RCC 7860 (cell line): Measurements from ENCODE around the gene ARHGEF25.
"Not testable (repeated sequence)": the region's sequence is repeated elsewhere in the genome, so short reads cannot be mapped to it uniquely, and the experiment has no call there.

Experiments
- DNase-seq: peaks from one replicate; pipeline ENCODE4 v3.0.0-alpha.2; 2015; ENCODE audit warnings: low spot score
- FAIRE-seq: peaks from 2 replicates; lab custom pipeline; 2012; peaks lifted over from hg19 to GRCh38; lab: Jason Lieb, UNC

The ARHGEF25 gene

DNA sequence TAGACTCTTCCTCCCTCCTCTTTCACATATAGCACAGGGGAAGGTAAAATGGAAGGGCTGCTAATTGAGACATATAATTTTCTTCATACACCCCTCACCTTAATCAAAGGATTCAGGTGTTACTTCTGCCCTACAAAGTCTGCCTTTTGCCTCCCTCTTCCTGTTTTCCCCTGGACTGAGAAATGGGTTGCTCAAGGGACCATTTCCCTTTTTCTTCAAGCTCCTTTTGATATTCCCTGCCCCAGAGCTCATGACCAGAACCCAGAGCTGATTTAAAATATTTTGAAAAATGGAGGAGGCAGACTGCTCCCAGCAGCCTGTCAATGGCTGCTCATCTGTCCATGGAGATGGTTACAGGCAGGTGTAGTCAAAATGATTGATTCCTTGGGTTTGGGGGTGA, 26.5 kb upstream of the ARHGEF25 start:
- DNase-seq (no peak), FAIRE-seq (no peak)

GRCh38 chr12:57585156-57585555, 26.1 kb upstream of the ARHGEF25 start:
- no peak for DNase-seq
- no peak for FAIRE-seq

DNA sequence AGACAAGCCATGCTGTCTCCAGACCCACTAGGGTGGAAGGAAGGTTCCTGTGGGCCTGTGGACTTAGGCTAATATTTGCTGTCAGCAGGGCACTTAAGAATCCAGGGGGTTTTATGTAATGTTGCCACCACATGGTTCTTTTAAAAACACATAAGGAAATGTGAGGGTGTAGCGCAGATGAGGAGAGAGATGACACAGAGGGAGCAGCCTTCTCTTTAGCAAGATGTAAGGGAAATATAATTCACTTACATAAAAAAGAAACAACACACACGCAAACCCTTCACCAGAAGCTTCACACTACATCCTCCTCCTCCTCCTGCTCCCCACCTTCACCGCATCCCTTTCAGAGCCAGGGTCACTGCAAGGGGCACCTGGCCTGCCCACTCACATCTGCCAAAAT, 25.1 kb upstream of the ARHGEF25 start:
- DNase-seq = no peak
- no peak for FAIRE-seq

DNA sequence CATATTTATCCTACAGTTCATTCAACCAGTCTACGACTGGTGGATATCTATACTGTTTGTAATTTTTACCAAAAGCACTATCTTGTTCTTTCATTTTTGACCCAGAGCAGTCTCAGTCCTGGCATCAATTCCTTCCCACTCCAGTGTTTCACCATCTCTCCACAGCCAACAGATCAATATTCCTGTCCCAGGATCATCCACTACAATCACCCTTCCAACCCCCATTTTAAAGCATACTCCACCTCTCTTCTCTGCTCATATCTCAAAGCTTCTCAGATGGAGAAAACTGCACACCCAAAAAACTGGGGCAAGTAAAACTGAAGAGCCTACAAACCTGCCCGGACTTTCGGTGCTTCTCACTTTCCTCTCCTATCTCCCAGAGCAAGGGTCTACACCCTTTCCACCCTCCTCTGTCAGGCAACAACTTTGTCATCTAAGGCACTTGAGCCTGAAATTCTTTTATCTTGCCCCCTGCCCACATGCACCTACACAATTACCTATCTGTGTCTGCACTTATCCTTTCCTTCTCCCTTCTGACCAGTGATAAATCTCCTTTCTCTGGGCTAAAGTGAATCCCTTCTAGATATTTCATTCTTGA, 24.3 kb upstream of the ARHGEF25 start:
- DNase-seq (no peak), FAIRE-seq (no peak)

DNA sequence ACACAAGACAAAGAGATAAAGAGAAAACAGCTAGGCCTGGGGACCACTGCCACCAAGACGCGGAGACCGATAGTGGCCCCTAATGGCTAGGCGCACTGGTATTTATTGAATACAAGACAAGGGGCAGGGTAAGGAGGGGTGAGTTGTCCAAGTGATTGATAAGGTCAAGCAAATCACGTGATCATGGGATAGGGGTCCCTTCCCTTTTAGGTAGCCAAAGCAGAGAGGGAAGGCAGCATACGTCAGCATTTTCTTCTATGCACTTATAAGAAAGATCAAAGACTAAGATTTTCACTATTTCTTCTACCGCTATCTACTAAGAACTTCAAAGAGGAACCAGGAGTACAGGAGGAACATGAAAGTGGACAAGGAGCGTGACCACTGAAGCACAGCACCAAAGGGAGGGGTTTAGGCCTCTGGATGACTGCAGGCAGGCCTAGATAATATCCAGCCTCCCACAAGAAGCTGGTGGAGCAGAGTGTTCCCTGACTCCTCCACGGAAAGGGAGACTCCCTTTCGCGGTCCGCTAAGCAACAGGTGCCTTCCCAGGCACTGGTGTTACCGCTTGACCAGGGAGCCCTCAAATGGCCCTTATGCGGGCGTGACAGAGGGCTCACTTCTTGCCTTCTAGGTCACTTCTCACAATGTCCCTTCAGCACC, 22.2 kb upstream of the ARHGEF25 start:
- not testable (repeated sequence) for DNase-seq, FAIRE-seq

DNA sequence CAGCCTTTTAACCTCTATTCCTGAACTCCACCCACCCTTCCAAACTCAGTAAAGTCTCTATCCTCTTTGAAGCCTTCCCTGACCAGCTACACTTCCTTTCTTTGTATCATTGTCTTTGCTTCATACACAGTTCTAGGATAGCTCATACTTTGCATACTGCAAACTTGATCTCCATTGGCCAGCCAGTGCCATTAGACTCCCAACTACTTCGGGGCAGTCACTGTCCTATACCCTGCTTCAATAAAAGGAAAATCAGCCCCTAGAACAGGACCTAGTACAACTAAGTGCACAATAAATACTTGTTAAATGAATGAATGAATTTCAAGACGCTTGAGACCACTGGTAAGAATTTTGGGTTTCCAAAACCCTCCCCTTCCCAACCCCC, 20.8 kb upstream of the ARHGEF25 start:
- FAIRE-seq = no peak
- DNase-seq = no peak

- FAIRE-seq (no peak), DNase-seq (peak; percentile 57)
Observed at GRCh38 chr12:57590864-57591781, 20.1 kb upstream of the ARHGEF25 start, which contains the start of gene PIP4K2C. PIP4K2C (plus strand) TSS chr12:57591192; CDS start chr12:57591290, 98 bp downstream.

DNA sequence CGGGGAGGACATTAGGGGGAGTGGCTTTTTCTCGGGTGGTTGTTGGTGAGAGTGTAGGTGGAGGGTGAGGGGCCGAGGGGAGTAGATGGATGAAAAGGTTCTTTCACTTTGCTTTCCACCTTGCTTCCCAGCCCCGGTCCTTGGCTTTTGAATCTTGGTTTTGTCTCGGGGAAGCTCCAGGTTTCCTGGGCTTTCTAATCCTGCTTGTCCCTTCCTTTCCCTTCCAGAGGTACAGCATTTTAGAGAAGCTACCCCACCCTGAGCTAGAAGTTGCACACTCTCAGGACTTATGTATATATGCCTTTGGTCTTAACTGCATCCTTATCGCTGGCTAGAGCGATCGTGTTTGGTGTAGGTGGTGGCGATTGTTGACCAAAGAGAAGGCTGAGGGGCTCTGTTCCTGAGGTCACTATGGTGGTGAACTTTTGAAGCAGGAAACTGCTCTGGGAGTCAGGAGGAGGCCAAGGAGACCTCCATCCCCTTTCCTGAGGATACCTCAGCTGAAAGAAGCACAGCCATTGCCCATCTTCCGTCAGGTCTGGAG, 19.4 kb upstream of the ARHGEF25 start:
- FAIRE-seq (no peak), DNase-seq (no peak)

DNA sequence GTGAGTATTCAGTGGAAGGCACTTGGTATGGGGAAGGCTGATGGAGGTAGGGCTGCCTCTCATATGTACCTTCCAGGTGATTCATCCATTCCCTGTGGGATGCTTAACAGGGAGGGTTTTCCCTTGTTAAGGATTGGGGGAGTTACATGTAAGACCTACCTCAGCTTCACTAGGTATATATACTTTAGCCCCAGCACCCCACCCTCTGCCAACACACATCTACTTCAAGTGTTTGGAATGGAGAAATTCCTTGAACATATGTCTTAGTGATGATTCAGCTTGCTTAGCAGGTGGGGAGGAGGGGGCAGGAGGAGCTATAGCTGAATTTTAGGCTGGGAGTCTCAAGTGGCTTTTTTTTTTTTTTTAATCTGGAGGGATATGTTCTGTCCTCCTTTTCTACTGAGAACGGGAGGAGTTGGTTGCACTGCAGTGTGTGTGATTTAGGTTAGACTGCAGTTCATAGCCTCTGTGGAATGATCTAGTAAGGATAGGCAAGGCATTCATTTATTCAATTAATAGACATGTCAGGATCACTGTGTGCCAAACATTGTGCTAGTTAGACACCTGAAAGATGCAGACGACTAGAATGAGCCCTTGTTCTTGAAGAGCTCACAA, 18.6 kb upstream of the ARHGEF25 start:
- no peak for FAIRE-seq

GRCh38 chr12:57593187-57593586, 18.0 kb upstream of the ARHGEF25 start:
- FAIRE-seq (no peak), DNase-seq (no peak)

More for the DNA sequence above, 18.6 kb upstream of the ARHGEF25 start:
- DNase-seq = no peak

DNA sequence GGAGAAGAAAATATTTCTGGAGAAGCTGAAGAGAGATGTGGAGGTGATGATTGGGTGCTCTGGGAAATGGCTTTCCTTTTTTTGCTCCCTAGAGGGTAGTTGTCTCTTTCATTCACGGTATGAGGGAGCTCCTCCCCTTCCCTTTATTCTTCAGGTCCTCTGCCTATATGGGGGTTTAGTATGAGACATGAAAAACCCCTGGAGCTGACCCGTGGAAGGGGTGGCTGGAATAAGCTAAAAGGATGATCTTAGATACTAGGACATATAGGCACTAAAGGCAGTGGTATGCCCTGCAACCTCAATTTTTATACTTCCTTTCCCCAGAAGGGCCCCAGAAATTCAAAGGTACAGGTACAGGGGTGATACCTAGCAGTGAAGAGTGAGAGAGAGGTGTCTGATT, 10.8 kb upstream of the ARHGEF25 start:
- FAIRE-seq (no peak), DNase-seq (no peak)

GRCh38 chr12:57602544-57602943, 8.7 kb upstream of the ARHGEF25 start:
- FAIRE-seq (no peak), DNase-seq (no peak)

DNA sequence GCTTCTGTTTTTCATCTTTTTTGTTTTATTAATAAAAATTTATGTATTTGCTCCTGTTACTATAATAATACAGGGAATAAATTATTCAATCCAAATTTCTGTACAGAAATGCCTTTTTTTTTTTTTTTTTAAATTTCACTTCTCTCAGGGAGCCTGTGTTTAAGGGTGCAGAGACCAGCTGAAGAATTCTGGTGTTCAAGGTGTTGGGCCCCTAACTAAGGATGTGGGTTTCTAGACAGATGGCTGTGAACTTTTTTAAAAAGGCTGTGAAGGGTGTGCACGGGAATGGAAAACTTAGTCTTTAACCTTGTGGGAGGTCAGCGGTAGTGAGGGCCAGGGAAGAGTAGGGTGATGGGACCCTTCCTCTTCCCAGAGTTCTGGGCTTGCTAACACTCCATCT, 7.9 kb upstream of the ARHGEF25 start:
- DNase-seq = no peak
- no peak for FAIRE-seq

- FAIRE-seq = no peak
- DNase-seq = no peak
Observed at GRCh38 chr12:57603815-57604453, 7.3 kb upstream of the ARHGEF25 start.

GRCh38 chr12:57604454-57604991, 6.7 kb upstream of the ARHGEF25 start, which contains the start of gene DTX3:
DTX3 (plus strand) TSS chr12:57604824; CDS start chr12:57606518, 1,694 bp downstream.
- DNase-seq (no peak), FAIRE-seq (no peak)

DNA sequence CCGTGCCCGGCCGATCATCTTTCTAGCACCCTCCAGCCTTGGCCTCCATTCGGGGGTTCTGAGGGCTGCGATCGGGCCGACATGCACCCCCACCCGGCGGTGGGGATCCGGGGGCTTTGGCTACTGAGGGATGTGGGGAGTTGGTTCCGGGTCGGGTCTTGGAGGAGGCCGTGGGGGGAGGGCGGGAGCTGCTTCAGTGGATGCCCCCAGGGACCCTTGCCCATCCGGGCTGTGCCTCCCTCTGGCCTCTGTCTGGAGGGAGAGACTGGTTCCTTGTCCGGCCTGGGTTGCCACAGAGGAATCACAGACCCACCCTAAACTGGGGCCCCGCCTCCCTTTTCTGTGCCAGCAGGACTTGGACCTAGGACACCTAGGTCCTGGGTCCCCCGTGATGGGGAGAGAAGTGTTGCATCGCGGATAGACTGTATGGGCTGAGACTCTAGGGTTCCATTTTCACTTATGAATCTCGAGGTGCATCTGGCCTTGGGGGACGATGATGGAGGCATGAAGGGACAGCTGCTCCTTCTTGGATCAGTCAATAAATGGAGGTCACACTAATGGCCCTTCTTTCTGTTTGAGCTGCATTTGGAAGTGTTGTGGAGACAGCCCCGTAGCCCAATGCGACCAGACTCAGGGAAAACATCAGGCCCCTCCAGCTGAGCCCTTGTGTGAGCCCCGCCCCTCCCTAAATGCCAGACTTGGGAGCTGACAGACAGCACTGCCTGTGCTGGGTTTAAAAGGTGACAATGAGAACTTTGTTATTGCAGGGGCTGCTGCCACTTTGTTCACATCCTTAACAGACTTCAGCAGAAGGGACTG, 6.0 kb upstream of the ARHGEF25 start:
- FAIRE-seq (no peak), DNase-seq (no peak)

GRCh38 chr12:57605811-57606311, 5.4 kb upstream of the ARHGEF25 start:
- FAIRE-seq (no peak), DNase-seq (no peak)

- FAIRE-seq (no peak), DNase-seq (no peak)
Observed at GRCh38 chr12:57606399-57606798, 4.8 kb upstream of the ARHGEF25 start.

- FAIRE-seq (no peak), DNase-seq (no peak)
Observed at GRCh38 chr12:57606821-57607220, 4.4 kb upstream of the ARHGEF25 start.
